Small intestine (tissue), 16 donors: ENCODE results near the gene MS4A12. TPM values are rescaled to one million over a fixed set of nuclear protein-coding genes. Genes with fewer than 3 reads are reported as not detected.
"Not testable (repeated sequence)": the region's sequence is repeated elsewhere in the genome, so short reads cannot be mapped to it uniquely, and the experiment has no call there.

Experiments used
- DNase-seq, 2 donors: peaks; one replicate each; pipeline versions ENCODE4 v3.0.0 to v3.0.0-alpha.2; 2013
- FAIRE-seq: peaks from 2 replicates; lab custom pipeline; 2012; peaks lifted over from hg19 to GRCh38; lab: Jason Lieb, UNC
- H3K27ac ChIP-seq, 3 donors: one replicate each; pipeline ENCODE4 v1.5.1; 2013; ENCODE audit warnings: low read length in 2 of 3, mild to moderate bottlenecking in 2 of 3, control low read depth in 1 of 3, inconsistent platforms in 1 of 3, low read depth in 1 of 3, moderate library complexity in 1 of 3
- H3K27me3 ChIP-seq, 3 donors: one replicate each; pipeline ENCODE4 v1.6.1; 2013; ENCODE audit warnings: low read length in 3 of 3, inconsistent platforms in 1 of 3; ENCODE audit not compliant: control insufficient read depth in 3 of 3, insufficient read depth in 3 of 3
- H3K36me3 ChIP-seq, 3 donors: one replicate each; pipeline ENCODE4 v1.6.1; 2013; ENCODE audit warnings: low read length in 3 of 3, inconsistent platforms in 1 of 3, low read depth in 1 of 3, mild to moderate bottlenecking in 1 of 3, moderate library complexity in 1 of 3; ENCODE audit not compliant: control insufficient read depth in 3 of 3, insufficient read depth in 2 of 3
- H3K4me1 ChIP-seq, 3 donors: one replicate each; pipeline ENCODE4 v1.6.1; 2013; ENCODE audit warnings: low read length in 2 of 3, inconsistent platforms in 1 of 3, low read depth in 1 of 3, mild to moderate bottlenecking in 1 of 3, moderate library complexity in 1 of 3; ENCODE audit not compliant: control insufficient read depth in 3 of 3, insufficient read depth in 2 of 3
- H3K4me3 ChIP-seq, 3 donors: one replicate each; pipeline ENCODE4 v1.5.1; 2013; ENCODE audit warnings: low read length in 3 of 3, control low read depth in 1 of 3, inconsistent platforms in 1 of 3, low read depth in 1 of 3, mild to moderate bottlenecking in 1 of 3, moderate library complexity in 1 of 3
- H3K9me3 ChIP-seq, 2 donors: one replicate each; pipeline ENCODE4 v1.6.1; 2013; ENCODE audit warnings: low read depth in 1 of 2, low read length in 1 of 2; ENCODE audit not compliant: control insufficient read depth in 2 of 2, insufficient read depth in 1 of 2
- WGBS, 3 donors: extraction: QIAGEN DNeasy Blood & Tissue Kit; methylation state at CpG; one replicate each; pipeline ENCODE4 v1.1.7; 2013; 5-methylcytosine and 5-hydroxymethylcytosine counted together
- long read RNA-seq, 10 donors: transcript quantifications; one replicate each; lab custom pipeline, GENCODE V29; 2026
- polyA plus RNA-seq, 4 donors: library from polyadenylated mRNA; stranded (reverse) in 3 of 4; unstranded in 1 of 4; fragments of 200-250 nt in 3 of 4; fragments of 120-200 nt in 1 of 4; gene quantifications; one replicate each; pipeline versions ENCODE4 v1.2.1 to v1.2.3, GENCODE V29; 2013
- donor health status: healthy with polysubstance abuse.
- donor health status: control.
- donor health status: control.
- donor health status: Bipolar disorder and iron deficiency.
- donor health status: healthy.

Gene MS4A12
- under 1 TPM in 1 of 4 donors, not detected in 3; 0.04 TPM for polyA plus RNA-seq
- long read RNA-seq, donor 1, result 0 reads
- long read RNA-seq, donor 2, result 0 reads
- long read RNA-seq, donor 3, result 0 reads
- long read RNA-seq, donor 4, result 0 reads
- long read RNA-seq, donor 5, result 0 reads
- long read RNA-seq, donor 6, result 0 reads
- long read RNA-seq, donor 7, result 0 reads
- long read RNA-seq, donor 8, result 0 reads
- long read RNA-seq, donor 9, result 0 reads
- long read RNA-seq, donor 10, result 0 reads

GRCh38 chr11:60492488-60493009, at the start of gene MS4A12:
MS4A12 (plus strand) TSS chr11:60492778; CDS start chr11:60497319, 4,541 bp downstream.
- H3K4me1 ChIP-seq, result no peaks in the 10 kb centered on the region
- peaks cover 0 to 2% (median 0%) of the 10 kb centered on the region in 3 donors for H3K27me3 ChIP-seq
- H3K9me3 ChIP-seq, result no peaks in the 10 kb centered on the region
- DNase-seq, result no peak
- no peak within 1 kb of the TSS for H3K4me3 ChIP-seq
- no peaks in the 10 kb centered on the region for H3K36me3 ChIP-seq
- no peak for FAIRE-seq
- no peak within 1 kb of the TSS for H3K27ac ChIP-seq
- WGBS, 3 donors, result 50 to 77% (median 59%) methylated on average over 4 of the region's 4 CpGs

- FAIRE-seq, result no peak
- Histone ChIP-seq H3K9me3 (no peaks in the 10 kb centered on the region), H3K4me1 (no peaks in the 10 kb centered on the region), H3K36me3 (no peaks in the 10 kb centered on the region), H3K27me3 (no peaks in the 10 kb centered on the region), H3K27ac (no peak overlapping the region), H3K4me3 (no peak overlapping the region)
- no peak for DNase-seq
Observed at GRCh38 chr11:60447070-60447469, 45.5 kb upstream of the MS4A12 start.

GRCh38 chr11:60447846-60448245, 44.7 kb upstream of the MS4A12 start:
- no peak overlapping the region for H3K27ac ChIP-seq
- H3K4me3 ChIP-seq, result no peak overlapping the region
- FAIRE-seq, result no peak
- H3K36me3 ChIP-seq, result no peaks in the 10 kb centered on the region
- H3K27me3 ChIP-seq, result no peaks in the 10 kb centered on the region
- no peaks in the 10 kb centered on the region for H3K9me3 ChIP-seq
- DNase-seq, result no peak
- H3K4me1 ChIP-seq, result no peaks in the 10 kb centered on the region

GRCh38 chr11:60451185-60451584, 41.4 kb upstream of the MS4A12 start:
- H3K36me3 ChIP-seq, H3K9me3 ChIP-seq, H3K27me3 ChIP-seq, FAIRE-seq, H3K4me3 ChIP-seq, H3K4me1 ChIP-seq, DNase-seq, H3K27ac ChIP-seq: not testable (repeated sequence)
- WGBS, 3 donors, result 94 to 96% (median 95%) methylated on average over 16 to 32 of the region's 32 CpGs

GRCh38 chr11:60454212-60454611, 38.4 kb upstream of the MS4A12 start:
- DNase-seq (no peak), FAIRE-seq (no peak)
- H3K4me1 ChIP-seq, result no peaks in the 10 kb centered on the region
- H3K27me3 ChIP-seq, result no peaks in the 10 kb centered on the region
- H3K4me3 ChIP-seq, result no peak overlapping the region
- H3K36me3 ChIP-seq, result no peaks in the 10 kb centered on the region
- no peak overlapping the region for H3K27ac ChIP-seq
- H3K9me3 ChIP-seq, result no peaks in the 10 kb centered on the region

GRCh38 chr11:60455531-60456042, 37.0 kb upstream of the MS4A12 start, which contains the start of gene MS4A1:
MS4A1 (plus strand) TSS chr11:60455847; CDS start chr11:60462375, 6,528 bp downstream.
- Histone ChIP-seq H3K36me3 (no peaks in the 10 kb centered on the region), H3K27ac (no peak within 1 kb of the TSS), H3K9me3 (no peaks in the 10 kb centered on the region), H3K4me3 (peak within 1 kb of the TSS in 1 of 3 donors; percentile 4), H3K27me3 (no peaks in the 10 kb centered on the region), H3K4me1 (no peaks in the 10 kb centered on the region)
- FAIRE-seq (no peak), DNase-seq (no peak)
- 54 to 67% (median 64%) methylated on average over 4 of the region's 4 CpGs for WGBS, 3 donors

GRCh38 chr11:60457576-60457975, 35.0 kb upstream of the MS4A12 start:
- Histone ChIP-seq H3K27ac (no peak overlapping the region), H3K9me3 (no peaks in the 10 kb centered on the region)
- FAIRE-seq, result no peak

GRCh38 chr11:60459345-60459744, 33.2 kb upstream of the MS4A12 start:
- Histone ChIP-seq H3K4me3 (no peak overlapping the region), H3K27ac (no peak overlapping the region), H3K4me1 (no peaks in the 10 kb centered on the region), H3K9me3 (no peaks in the 10 kb centered on the region), H3K36me3 (no peaks in the 10 kb centered on the region), H3K27me3 (no peaks in the 10 kb centered on the region)
- DNase-seq, result no peak
- FAIRE-seq, result no peak
- 86 to 96% (median 92%) methylated on average over 1 of the region's 1 CpG for WGBS, 3 donors

More at GRCh38 chr11:60457576-60457975, 35.0 kb upstream of the MS4A12 start:
- Histone ChIP-seq H3K4me1 (no peaks in the 10 kb centered on the region), H3K27me3 (no peaks in the 10 kb centered on the region), H3K4me3 (no peak overlapping the region), H3K36me3 (no peaks in the 10 kb centered on the region)
- DNase-seq, result no peak
- WGBS, 3 donors, result 65 to 78% (median 66%) methylated on average over 3 of the region's 3 CpGs
